ENCODE measurements around the gene PDCD10.
A peak's percentile ranks its signal among the peaks of the same experiment; 100 is the strongest.

Gene PDCD10

DNA sequence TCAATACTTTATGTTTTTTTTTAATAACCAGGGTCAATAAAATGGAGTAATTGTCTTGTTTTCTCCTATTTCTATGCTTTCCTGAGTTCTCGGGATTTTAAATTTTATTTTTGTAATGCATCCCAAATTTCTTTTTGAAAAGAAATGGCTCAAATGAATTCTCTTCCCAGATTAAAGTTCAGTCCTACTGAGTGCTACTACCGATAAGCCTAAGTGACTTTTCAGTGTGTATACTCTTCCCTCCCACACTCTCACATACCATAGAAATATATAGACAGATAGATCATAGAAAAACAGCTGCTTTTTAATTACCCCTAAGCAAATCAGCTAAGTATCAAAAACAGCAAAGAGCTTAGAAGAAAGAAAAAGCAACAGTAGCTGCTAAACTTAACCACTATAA, 2.3 kb upstream of the PDCD10 start:
- DNase-seq (ENCODE audit: low spot score) = no peak
- in situ Hi-C loops (cut with MboI; ENCODE audit: low pct_unique_long_range_greater_than_20kb, low sequenced_read_pairs, unreplicated experiment) = no loop called here
- TF ChIP-seq, protein P1, sequence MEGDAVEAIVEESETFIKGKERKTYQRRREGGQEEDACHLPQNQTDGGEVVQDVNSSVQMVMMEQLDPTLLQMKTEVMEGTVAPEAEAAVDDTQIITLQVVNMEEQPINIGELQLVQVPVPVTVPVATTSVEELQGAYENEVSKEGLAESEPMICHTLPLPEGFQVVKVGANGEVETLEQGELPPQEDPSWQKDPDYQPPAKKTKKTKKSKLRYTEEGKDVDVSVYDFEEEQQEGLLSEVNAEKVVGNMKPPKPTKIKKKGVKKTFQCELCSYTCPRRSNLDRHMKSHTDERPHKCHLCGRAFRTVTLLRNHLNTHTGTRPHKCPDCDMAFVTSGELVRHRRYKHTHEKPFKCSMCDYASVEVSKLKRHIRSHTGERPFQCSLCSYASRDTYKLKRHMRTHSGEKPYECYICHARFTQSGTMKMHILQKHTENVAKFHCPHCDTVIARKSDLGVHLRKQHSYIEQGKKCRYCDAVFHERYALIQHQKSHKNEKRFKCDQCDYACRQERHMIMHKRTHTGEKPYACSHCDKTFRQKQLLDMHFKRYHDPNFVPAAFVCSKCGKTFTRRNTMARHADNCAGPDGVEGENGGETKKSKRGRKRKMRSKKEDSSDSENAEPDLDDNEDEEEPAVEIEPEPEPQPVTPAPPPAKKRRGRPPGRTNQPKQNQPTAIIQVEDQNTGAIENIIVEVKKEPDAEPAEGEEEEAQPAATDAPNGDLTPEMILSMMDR (IDR thresholded peaks at IDR 0.05; ENCODE audit: extremely low read depth, insufficient read depth, missing control alignments) = no peak

DNA sequence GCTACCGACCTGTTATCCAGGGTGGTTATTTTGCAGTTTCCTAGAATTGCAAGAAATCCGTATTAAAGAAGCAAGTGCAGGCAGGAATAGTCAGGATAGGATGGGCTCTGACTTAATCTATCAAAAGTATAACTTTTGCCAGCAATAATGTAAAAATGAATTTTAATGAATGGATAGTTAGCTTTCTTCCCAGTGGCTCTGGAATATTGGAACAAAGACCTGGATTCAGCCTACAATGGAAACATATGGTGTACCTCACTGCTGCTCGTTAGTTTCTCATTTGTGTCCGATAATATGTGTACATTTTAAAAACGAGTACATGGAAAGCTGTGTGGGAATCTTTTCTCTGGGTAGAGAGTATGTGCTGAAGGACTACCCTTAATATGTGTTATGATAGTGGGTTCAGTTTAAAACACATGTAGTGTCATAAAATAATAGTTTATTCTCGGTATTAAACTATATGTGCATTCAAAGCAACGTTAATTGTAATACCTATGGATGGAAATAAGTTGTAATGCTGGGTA, 1.6 kb upstream of the PDCD10 start:
- TF ChIP-seq, protein P1 (IDR thresholded peaks at IDR 0.05; ENCODE audit: extremely low read depth, insufficient read depth, missing control alignments) = no peak
- in situ Hi-C loops (cut with MboI; ENCODE audit: low pct_unique_long_range_greater_than_20kb, low sequenced_read_pairs, unreplicated experiment) = no loop called here
- DNase-seq (ENCODE audit: low spot score) = no peak

DNA sequence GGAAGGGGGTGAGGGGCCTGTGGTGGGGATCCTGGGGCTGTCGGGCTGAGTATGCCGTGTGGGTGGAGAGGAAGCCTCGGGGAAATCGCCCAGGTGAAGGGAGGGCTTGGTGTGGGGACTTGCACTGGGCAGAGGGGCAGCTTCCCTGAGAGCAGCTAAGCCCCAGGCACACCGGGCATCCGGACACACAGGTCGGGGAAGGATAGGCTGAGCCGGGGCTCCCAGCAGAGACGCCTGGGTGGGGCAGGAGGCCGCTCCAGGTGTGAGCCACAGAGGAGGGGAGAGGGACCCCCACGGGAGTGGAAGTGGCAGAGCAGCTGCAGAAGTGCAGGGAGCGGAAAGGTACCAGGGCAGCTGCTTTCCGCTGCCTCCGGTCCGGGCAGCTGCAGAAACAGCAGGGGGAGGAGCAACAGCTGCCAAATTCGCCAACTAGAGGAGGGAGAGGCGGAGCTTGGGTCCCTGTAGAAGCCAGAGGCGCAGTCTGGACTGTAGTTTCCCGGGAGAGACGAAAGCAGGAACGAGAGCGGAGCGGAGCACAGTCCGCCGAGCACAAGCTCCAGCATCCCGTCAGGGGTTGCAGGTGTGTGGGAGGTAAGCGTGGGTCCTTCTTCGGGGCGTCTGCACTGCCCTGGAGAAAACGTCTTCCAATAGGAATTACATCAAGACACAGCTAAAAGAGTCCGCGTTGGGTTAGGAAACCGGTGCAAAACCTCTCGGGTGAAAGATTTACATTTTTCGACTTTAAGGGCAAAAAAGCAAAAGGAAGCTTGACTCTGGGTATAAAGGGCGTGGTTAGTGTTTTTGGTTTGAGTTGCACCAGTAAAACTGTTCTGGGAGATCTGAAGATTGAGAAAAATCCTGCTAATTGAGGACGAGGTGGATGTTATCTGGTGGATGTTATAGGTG, 794 bp upstream of the PDCD10 start, which contains the start of gene SERPINI1:
Gene SERPINI1 (plus strand): TSS at position 489 of the 906 bp plus-strand sequence. CDS start 53,408 bp downstream, outside the sequence.
- peak; percentile 60 for DNase-seq (ENCODE audit: low spot score)
- TF ChIP-seq, protein P1 (IDR thresholded peaks at IDR 0.05; ENCODE audit: extremely low read depth, insufficient read depth, missing control alignments) = no peak
- in situ Hi-C loops (cut with MboI; ENCODE audit: low pct_unique_long_range_greater_than_20kb, low sequenced_read_pairs, unreplicated experiment) = no loop called here

DNA sequence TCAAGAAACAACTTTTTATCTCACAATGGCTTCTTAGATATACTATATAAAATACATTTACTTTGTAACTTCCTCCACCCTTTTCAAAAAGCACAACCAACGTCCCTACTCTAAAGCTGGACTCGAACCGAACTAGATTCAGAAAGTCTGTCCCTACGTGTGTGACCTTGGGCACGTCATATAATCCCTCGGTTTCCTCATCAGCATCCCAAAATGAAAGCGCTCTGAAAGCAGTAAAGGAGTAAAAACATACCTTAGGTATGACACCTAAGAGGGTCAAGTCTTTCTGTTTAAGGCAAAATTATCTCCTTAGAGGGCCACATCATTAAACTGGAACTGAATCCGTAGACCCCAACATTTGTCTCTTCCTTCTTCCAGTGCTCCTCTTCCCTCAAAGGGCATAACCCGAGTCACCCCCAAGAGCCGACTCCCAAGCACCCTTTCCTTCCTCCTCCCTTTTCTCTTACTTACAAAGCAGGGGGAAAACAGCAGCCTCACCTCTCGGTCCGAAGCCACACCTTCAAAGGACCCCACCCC, 663 bp downstream of the PDCD10 start:
- TF ChIP-seq, protein P1 (IDR thresholded peaks at IDR 0.05; ENCODE audit: extremely low read depth, insufficient read depth, missing control alignments) = no peak
- DNase-seq (ENCODE audit: low spot score) = no peak
- in situ Hi-C loops (cut with MboI; ENCODE audit: low pct_unique_long_range_greater_than_20kb, low sequenced_read_pairs, unreplicated experiment) = no loop called here

DNA sequence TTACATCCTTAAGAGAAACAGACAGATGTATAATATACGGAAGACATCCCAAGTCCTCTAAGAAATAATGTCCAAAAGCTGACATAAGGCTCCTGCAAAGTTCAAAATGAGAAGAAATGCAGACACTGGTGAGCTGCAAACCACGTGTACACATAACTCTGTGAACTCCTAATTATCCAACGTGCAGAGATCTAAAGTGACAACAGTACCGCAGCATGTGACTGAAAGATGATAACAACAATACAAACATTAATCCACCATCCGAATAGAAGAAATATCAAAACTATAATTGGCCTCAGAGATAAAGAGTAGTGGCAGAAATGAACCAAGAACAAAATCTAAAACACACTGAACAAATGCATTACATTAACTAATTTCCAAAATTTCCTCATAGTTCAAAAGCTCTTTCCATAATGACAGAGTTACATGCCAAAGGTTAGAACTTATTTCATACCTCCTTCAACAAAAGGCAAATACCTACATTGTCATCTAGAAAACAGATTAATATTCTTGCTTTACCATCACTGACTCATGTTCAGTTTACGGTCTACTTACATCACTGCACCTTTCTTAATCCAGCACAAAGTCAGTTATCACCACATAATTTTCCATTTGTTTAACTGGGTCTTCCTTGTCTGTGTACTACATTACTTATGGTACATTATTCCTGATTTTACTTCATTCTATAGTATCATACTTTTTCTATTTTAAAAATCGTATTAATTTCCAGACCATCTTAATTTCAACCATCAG, 2.2 kb downstream of the PDCD10 start:
- in situ Hi-C loops (cut with MboI; ENCODE audit: low pct_unique_long_range_greater_than_20kb, low sequenced_read_pairs, unreplicated experiment) = no loop called here

DNA sequence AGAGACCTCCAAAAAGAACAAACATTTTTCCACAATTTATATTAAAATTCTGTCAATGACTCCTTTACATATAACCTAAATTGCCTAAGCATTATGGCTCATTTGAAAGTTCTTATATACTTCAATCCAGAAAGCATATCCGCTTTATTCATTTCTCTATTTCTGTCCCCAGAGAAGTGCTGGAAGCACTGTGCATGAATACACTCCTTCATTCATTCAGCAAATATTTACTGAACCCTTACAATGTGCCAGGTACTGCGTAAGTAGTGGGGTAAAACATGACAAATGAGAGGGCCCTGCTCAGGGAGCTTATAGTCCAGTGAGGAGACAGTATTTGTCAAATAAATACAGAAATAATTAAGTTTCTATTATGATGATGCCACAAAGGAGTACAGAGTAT, 3.3 kb downstream of the PDCD10 start:
- DNase-seq (ENCODE audit: low spot score) = no peak
- in situ Hi-C loops (cut with MboI; ENCODE audit: low pct_unique_long_range_greater_than_20kb, low sequenced_read_pairs, unreplicated experiment) = no loop called here
- TF ChIP-seq, protein P1 (IDR thresholded peaks at IDR 0.05; ENCODE audit: extremely low read depth, insufficient read depth, missing control alignments) = no peak

More for the DNA sequence above, 2.2 kb downstream of the PDCD10 start:
- DNase-seq (ENCODE audit: low spot score) = no peak
- TF ChIP-seq, protein P1 (IDR thresholded peaks at IDR 0.05; ENCODE audit: extremely low read depth, insufficient read depth, missing control alignments) = no peak
